ENCODE results near the gene GNLY. TPM values are rescaled to one million over a fixed set of nuclear protein-coding genes. Genes with fewer than 3 reads are reported as not detected.

GNLY gene
- total RNA-seq, 2 experiments from 2014 or later: 2.6 to 3.2 TPM

DNA sequence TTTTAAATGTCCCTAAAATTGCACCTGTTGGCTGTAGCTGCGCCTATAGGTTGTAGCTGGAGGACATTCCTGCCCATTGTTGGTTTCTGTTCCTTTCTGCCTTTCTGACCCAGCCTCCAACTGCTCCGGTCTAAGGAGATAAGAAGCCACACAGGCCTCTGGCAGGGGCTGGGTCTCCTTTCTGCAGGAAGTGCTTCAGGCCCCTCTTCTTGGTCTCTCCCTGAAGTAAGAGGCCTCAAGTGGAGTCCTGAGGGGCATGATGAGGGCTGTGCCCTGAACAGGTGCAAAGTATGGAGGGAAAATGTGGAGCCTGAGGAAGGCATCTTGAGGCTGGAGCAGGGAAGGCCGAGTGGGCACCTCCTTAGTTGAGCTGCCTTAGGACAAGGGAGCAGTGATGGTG is 15.8 kb upstream of the GNLY start:
- H3K27ac Mint-ChIP-seq: no peak overlapping the region
- intact Hi-C loops (cut with micrococcal nuclease): no loop called here
- H3K27me3 Mint-ChIP-seq (ENCODE audit: low read depth): no peaks in the 10 kb centered on the region
- CTCF ChIA-PET: interaction anchor here (0.5 to 3.4 kb wide), 10 partner anchors 11 to 315 kb away, joined by 3 to 68 read pairs (median 6); no protein-coding TSS in a partner anchor
- H3K36me3 Mint-ChIP-seq (ENCODE audit: low read depth): no peaks in the 10 kb centered on the region
- no peaks in the 10 kb centered on the region for H3K9me3 Mint-ChIP-seq
- no peak for DNase-seq
- no peaks in the 10 kb centered on the region for H3K4me1 Mint-ChIP-seq (ENCODE audit: low read depth)
- no peak overlapping the region for H3K4me3 Mint-ChIP-seq

DNA sequence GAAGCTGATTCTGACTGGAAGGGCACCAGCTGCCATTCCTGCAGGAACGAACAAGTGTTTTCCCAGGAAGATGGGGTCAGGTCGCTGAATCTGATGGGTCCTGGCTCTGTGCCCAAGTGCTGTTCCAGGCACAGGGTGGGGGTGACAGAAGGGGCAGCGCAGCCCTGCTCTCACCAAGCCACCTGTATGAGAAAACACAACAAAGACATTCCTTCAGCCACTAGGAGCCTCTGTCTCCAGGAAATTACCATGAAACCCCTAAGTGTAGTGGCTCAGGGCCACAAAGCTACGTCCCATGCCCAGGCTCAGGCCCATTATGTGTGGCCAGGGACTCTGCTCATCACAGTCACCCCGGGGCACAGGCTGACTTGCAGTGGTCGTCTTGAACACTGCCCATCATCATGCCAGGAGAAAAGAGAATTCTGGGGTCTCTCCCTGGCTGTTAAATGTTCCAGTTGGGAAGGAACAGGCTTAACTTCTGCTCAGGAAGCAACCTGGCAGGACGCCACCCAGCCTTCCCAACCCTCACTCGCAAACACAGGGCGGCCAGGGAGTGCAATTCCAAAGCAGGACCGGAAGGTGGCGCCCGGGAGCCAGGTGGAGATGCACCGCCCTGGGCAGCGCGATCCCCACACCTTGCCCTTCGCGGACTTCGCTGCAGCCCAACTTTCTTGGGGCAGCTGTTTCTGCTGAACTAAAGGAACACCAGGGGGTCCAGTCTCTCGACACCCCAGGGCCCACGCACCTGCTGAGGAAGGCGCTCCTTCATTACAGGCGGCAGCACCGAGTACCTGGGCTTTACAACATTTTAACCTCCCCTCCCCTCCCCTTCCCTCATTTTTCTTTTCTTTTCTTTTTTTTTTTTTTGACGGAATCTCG is 15.1 kb upstream of the GNLY start:
- Mint-ChIP-seq H3K27me3 (ENCODE audit: low read depth) (no peaks in the 10 kb centered on the region), H3K9me3 (no peaks in the 10 kb centered on the region), H3K36me3 (ENCODE audit: low read depth) (no peaks in the 10 kb centered on the region), H3K27ac (no peak overlapping the region), H3K4me3 (no peak overlapping the region), H3K4me1 (ENCODE audit: low read depth) (no peaks in the 10 kb centered on the region)
- DNase-seq: peak; percentile 83
- CTCF ChIA-PET: interaction anchor here (0.5 to 3.4 kb wide), 20 partner anchors 9 to 356 kb away, joined by 3 to 68 read pairs (median 4); no protein-coding TSS in a partner anchor
- intact Hi-C loops (cut with micrococcal nuclease): loop anchor here (1.0 kb wide), 2 partner anchors 28 to 135 kb away; no protein-coding TSS in a partner anchor

DNA sequence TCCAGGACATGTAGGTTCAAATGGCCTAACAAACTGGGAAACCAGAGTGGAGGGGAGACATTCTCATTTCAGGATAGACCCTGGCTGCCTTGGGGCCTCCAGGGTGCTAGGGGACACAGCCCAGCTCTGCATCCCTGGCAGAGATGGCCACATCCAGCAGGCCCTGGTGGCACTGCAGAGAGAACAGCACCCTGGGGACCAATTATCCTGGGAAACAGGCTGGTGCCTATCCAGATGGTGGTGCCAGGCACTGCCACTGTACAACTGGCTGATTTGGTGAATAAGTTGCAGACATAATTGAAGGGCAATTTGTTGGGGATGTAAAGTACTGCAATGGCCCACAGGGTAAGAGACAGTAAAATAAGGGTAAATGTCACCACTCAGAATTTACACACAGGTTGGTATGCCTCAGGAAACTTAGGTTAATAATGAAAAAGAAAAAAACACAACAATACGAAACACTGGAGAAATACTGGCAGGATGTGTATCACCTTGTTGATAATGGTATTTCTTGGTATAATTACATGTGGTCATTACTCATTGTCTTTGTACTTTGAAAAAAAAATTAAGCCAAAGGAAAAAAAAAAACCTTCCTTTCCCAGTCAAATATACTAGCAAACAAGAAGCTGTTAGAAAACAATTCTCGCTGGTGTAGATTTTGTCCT is 13.3 kb upstream of the GNLY start:
- no peaks in the 10 kb centered on the region for H3K4me1 Mint-ChIP-seq (ENCODE audit: low read depth)
- no peaks in the 10 kb centered on the region for H3K36me3 Mint-ChIP-seq (ENCODE audit: low read depth)
- CTCF ChIA-PET: interaction anchor here (0.7 to 3.4 kb wide), 6 partner anchors 16 to 176 kb away, joined by 3 to 68 read pairs (median 8); no protein-coding TSS in a partner anchor
- intact Hi-C loops (cut with micrococcal nuclease): no loop called here
- H3K27ac Mint-ChIP-seq: no peak overlapping the region
- no peak overlapping the region for H3K4me3 Mint-ChIP-seq
- H3K9me3 Mint-ChIP-seq: no peaks in the 10 kb centered on the region
- no peaks in the 10 kb centered on the region for H3K27me3 Mint-ChIP-seq (ENCODE audit: low read depth)
- DNase-seq: no peak

DNA sequence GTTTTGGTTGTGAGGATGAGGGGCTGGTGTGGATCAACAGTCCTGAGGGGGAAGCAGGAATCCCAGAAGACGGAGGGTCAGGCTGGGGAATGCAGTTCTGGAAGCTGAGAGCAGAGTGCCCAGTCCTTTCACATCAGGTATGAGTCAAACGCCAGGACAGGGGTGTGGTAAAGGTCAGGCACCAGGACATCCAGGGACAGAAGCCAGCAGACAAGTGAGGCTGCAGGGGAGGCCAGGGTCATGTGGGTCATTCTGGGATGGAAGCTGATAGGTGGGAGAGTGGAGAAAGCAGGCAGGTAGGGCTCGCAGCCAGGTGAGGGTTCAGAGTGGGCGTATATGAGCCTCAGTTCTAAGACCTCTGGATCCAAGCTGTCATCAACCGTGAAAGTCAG is 12.8 kb upstream of the GNLY start:
- intact Hi-C loops (cut with micrococcal nuclease): no loop called here
- CTCF ChIA-PET: interaction anchor here (0.7 to 1.6 kb wide), 2 partner anchors 25 to 176 kb away, joined by 3 to 6 read pairs; no protein-coding TSS in a partner anchor

DNA sequence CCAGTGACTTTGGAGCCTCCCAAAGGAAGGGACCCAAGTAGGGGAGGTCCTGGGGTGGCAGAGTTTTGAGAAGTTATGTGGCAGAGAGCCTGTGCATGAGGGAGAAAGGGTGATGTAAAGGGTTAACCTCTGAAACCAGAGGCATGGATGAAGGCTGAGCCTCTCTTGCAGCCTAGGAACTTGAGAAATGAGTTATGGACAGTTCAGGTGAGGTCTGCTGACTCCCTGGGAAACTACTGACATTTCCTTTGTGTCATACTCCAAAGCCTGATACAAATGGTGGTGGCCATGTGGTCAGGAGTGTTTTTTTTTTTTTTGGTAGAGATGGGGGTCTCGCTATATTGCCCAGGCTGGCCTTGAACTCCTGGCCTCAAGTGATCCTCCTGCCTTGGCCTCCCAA is 12.4 kb upstream of the GNLY start:
- Mint-ChIP-seq H3K27me3 (ENCODE audit: low read depth) (no peaks in the 10 kb centered on the region), H3K9me3 (no peaks in the 10 kb centered on the region), H3K4me1 (ENCODE audit: low read depth) (no peaks in the 10 kb centered on the region), H3K27ac (no peak overlapping the region), H3K36me3 (ENCODE audit: low read depth) (no peaks in the 10 kb centered on the region), H3K4me3 (no peak overlapping the region)
- CTCF ChIA-PET: interaction anchor here (0.7 to 1.6 kb wide), 2 partner anchors 25 to 177 kb away, joined by 3 to 6 read pairs; no protein-coding TSS in a partner anchor
- no peak for DNase-seq
- intact Hi-C loops (cut with micrococcal nuclease): no loop called here

More for the DNA sequence above, 12.8 kb upstream of the GNLY start:
- Mint-ChIP-seq H3K4me3 (no peak overlapping the region), H3K27me3 (ENCODE audit: low read depth) (no peaks in the 10 kb centered on the region), H3K27ac (no peak overlapping the region), H3K36me3 (ENCODE audit: low read depth) (no peaks in the 10 kb centered on the region), H3K9me3 (no peaks in the 10 kb centered on the region), H3K4me1 (ENCODE audit: low read depth) (no peaks in the 10 kb centered on the region)
- no peak for DNase-seq

DNA sequence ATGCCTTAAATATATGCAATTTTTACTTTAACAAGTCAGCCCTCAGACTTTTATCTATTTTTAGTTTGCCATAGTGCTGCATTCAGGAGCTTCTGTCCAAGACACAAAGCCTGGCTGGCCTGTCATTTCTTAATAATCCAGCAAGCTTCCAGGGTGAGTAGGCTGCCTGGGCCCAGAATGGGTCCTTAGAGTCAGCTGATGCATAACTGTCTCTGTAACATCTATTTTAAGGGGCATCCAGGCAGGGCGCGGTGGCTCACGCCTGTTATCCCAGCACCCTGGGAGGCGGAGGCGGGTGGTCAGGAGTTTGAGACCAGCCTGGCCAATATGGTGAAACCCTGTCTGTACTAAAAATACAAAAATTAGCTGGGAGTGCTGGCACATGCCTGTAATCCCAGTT is 11.8 kb upstream of the GNLY start:
- no peak for DNase-seq
- H3K9me3 Mint-ChIP-seq: no peaks in the 10 kb centered on the region
- H3K27me3 Mint-ChIP-seq (ENCODE audit: low read depth): no peaks in the 10 kb centered on the region
- H3K4me3 Mint-ChIP-seq: no peak overlapping the region
- CTCF ChIA-PET: interaction anchor here (1.6 kb wide), 1 partner anchor 24 kb away, joined by 6 read pairs; no protein-coding TSS in a partner anchor
- H3K36me3 Mint-ChIP-seq (ENCODE audit: low read depth): no peaks in the 10 kb centered on the region
- no peaks in the 10 kb centered on the region for H3K4me1 Mint-ChIP-seq (ENCODE audit: low read depth)
- intact Hi-C loops (cut with micrococcal nuclease): no loop called here
- no peak overlapping the region for H3K27ac Mint-ChIP-seq

DNA sequence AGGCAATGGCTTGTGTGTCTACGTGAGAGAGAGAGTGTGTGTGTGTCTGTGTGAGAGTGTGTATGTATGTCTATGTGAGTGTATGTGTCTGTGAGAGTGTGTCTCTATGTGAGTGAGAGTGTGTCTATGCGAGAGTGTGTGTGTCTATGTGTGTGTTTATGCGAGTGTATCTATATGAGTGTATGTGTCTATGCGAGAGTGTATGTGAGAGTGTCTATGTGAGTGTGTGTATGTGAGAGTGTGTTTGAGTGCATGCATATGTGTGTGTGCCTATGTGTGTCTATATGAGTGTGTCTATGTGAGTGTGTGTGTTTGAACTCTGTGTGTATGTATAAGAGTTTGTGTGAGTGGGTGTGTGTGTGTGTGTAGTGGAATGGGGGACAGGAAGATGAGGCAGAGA is 9.8 kb upstream of the GNLY start:
- CTCF ChIA-PET: interaction anchor here (1.2 to 2.1 kb wide), 2 partner anchors 21 to 24 kb away, joined by 4 to 8 read pairs; no protein-coding TSS in a partner anchor
- no peaks in the 10 kb centered on the region for H3K4me1 Mint-ChIP-seq (ENCODE audit: low read depth)

DNA sequence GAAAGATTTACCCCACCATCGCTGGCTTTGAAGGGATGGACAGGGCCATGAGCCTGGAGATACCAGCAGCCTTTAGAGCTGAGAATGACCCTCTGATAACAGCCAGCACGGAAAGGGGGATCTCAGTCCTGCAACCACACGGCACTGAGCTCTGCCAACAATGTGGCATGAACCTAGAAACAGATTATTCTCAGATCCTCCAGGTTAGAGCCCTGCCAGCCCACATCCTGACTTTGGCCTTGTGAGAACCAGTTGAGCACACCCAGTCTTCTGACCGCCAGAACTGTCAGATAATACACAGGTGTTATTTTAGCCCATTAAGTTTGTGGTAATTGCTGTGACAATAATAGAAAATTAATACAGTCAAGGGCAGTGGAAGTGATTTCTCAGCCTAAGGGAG is 9.4 kb upstream of the GNLY start:
- Mint-ChIP-seq H3K9me3 (no peaks in the 10 kb centered on the region), H3K36me3 (ENCODE audit: low read depth) (no peaks in the 10 kb centered on the region), H3K27me3 (ENCODE audit: low read depth) (no peaks in the 10 kb centered on the region), H3K4me1 (ENCODE audit: low read depth) (no peaks in the 10 kb centered on the region), H3K4me3 (no peak overlapping the region), H3K27ac (no peak overlapping the region)
- intact Hi-C loops (cut with micrococcal nuclease): no loop called here
- DNase-seq: no peak
- CTCF ChIA-PET: interaction anchor here (2.1 kb wide), 1 partner anchor 23 kb away, joined by 8 read pairs; no protein-coding TSS in a partner anchor

More for the DNA sequence above, 9.8 kb upstream of the GNLY start:
- Mint-ChIP-seq H3K27ac (no peak overlapping the region), H3K36me3 (ENCODE audit: low read depth) (no peaks in the 10 kb centered on the region), H3K4me3 (no peak overlapping the region), H3K9me3 (no peaks in the 10 kb centered on the region), H3K27me3 (ENCODE audit: low read depth) (no peaks in the 10 kb centered on the region)
- no peak for DNase-seq
- intact Hi-C loops (cut with micrococcal nuclease): no loop called here

DNA sequence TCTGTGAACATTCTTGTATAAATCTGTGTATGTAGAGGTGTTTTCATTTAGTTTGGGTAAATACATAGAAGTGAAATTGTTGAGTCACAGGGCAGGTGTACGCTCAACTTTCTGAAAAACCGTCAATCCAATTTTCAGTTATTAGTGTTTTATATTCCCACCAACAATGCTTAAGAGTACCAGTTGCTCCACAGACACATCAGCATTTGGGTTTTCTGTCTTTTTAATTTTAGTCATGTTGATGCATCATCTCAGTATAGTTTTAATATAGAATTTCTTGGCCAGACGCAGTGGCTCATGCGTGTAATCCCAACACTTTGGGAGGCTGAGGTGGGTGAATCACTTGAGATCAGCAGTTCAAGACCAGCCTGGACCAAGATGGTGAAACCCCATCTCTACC is 3.2 kb upstream of the GNLY start:
- CTCF ChIA-PET: interaction anchor here (1.5 to 2.1 kb wide), 2 partner anchors 12 to 18 kb away, joined by 4 to 6 read pairs; no protein-coding TSS in a partner anchor
- no peak overlapping the region for H3K27ac Mint-ChIP-seq
- no peaks in the 10 kb centered on the region for H3K36me3 Mint-ChIP-seq (ENCODE audit: low read depth)
- no peaks in the 10 kb centered on the region for H3K4me1 Mint-ChIP-seq (ENCODE audit: low read depth)
- H3K9me3 Mint-ChIP-seq: no peaks in the 10 kb centered on the region
- H3K27me3 Mint-ChIP-seq (ENCODE audit: low read depth): no peaks in the 10 kb centered on the region
- DNase-seq: no peak
- intact Hi-C loops (cut with micrococcal nuclease): no loop called here
- no peak overlapping the region for H3K4me3 Mint-ChIP-seq

DNA sequence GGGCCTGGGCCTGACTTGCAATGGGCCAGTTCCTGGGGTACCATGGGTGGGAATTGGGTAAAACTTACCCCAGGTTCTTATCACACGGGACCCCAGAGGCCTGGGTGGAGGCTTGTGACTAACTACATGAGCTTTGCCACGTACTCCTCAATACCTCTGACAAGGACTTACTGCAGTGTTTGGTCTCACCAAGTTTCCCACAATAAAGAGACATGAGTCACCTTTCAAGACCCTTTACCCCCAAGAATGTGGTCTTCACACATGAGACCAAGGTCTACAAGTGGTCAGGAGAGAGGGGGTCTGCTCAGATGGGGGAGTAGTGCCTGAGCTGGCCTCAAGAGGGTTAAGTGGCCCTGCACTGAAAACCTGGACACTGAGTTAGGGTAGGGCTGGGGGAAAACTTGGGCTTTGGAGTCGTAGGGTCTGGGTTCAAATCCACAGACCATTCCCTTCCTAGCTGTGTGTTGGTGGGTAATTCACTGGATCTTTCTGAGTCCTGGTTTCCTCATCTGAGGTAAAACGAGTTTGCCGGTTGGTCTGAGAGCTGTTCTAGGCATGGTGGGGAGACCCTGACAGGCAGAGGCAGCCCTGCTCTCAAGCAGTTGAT is 2.0 kb upstream of the GNLY start:
- intact Hi-C loops (cut with micrococcal nuclease): no loop called here
- no peaks in the 10 kb centered on the region for H3K9me3 Mint-ChIP-seq
- no peaks in the 10 kb centered on the region for H3K4me1 Mint-ChIP-seq (ENCODE audit: low read depth)
- no peaks in the 10 kb centered on the region for H3K27me3 Mint-ChIP-seq (ENCODE audit: low read depth)
- H3K27ac Mint-ChIP-seq: no peak overlapping the region
- no peaks in the 10 kb centered on the region for H3K36me3 Mint-ChIP-seq (ENCODE audit: low read depth)
- CTCF ChIA-PET: interaction anchor here (0.6 to 1.4 kb wide), 3 partner anchors 14 to 54 kb away, joined by 3 to 4 read pairs (median 3); no protein-coding TSS in a partner anchor
- DNase-seq: no peak
- H3K4me3 Mint-ChIP-seq: no peak overlapping the region

DNA sequence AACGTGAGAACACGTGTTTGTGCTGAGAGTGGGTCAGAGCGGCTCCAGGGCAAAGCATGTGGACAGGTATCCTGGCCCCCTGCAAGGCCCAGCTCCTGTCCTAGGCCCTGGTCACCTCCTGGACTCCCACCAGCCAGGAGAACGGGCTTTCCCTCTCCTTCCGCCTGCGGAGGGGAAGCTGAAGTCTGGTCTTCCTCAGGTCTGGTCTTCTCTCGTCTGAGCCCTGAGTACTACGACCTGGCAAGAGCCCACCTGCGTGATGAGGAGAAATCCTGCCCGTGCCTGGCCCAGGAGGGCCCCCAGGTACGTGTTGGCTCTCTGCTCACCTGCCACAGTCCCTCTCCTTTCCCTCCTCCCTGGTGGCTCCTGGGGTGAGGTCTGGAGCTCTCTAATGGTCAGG is 963 bp downstream of the GNLY start:
- Mint-ChIP-seq H3K36me3 (ENCODE audit: low read depth) (no peaks in the 10 kb centered on the region), H3K27ac (no peak overlapping the region), H3K4me1 (ENCODE audit: low read depth) (no peaks in the 10 kb centered on the region), H3K4me3 (no peak overlapping the region), H3K9me3 (no peaks in the 10 kb centered on the region), H3K27me3 (ENCODE audit: low read depth) (no peaks in the 10 kb centered on the region)
- CTCF ChIA-PET: interaction anchor here (2.3 kb wide), 2 partner anchors 10 to 12 kb away, joined by 6 to 9 read pairs; no protein-coding TSS in a partner anchor
- no peak for DNase-seq
- intact Hi-C loops (cut with micrococcal nuclease): no loop called here

All from activated naive CD4-positive, alpha-beta T cell treated with anti-CD3 and anti-CD28 coated beads for 36 hours (primary cell).